ENCODE data around the gene SMIM23. TPM values are rescaled to one million over a fixed set of nuclear protein-coding genes. Genes with fewer than 3 reads are reported as not detected.

Gene SMIM23
- polyA plus RNA-seq, 2 of the 4 experiments (the other 2 are of a cell fraction), result not detected

DNA sequence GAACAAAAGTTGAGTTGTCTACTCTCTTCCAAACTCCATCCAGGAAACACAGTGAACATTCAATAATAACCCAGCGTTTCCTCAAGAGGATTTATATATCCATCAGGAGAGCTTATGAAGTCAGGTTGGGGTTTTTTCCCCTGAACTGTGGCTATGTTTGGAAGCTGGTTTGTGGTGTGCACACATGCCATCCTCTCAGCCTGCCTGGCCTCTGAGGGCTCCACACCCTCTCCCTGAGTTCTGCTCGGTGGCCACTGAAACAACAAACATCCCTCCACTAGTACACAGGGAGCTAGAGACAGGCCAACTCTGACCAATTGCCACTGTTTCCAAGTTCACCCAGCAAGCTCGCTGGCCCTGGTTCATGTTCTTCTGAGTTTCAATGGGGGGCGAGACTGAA is 35.7 kb downstream of the SMIM23 start:
- DNase-seq (ENCODE audit: low read depth in 1 of 2, low spot score in 1 of 2) (no peak), ATAC-seq (no peak), FAIRE-seq (no peak)
- no peak overlapping the region for H3K27ac ChIP-seq
- no peak overlapping the region for H3K4me2 ChIP-seq
- ChIA-PET CTCF (interaction anchor here (1.3 kb wide), 1 partner anchor 13 kb away, joined by 3 read pairs; no protein-coding TSS in a partner anchor), POLR2A (no interaction called here)
- TF ChIP-seq EP300 (IDR thresholded peaks at IDR 0.05) (no peak), ESRRA (IDR thresholded peaks at IDR 0.05; ENCODE audit: borderline replicate concordance, low read length) (no peak), NPAS2 (CRISPR knock-in tag; IDR thresholded peaks at IDR 0.05; ENCODE audit: borderline replicate concordance) (no peak), POLR2A (IDR thresholded peaks at IDR 0.05; ENCODE audit: low read length) (no peak), CBX2 (IDR thresholded peaks at IDR 0.05; ENCODE audit: borderline replicate concordance, low read depth) (no peak), EHF (CRISPR knock-in tag; IDR thresholded peaks at IDR 0.05) (no peak), HDAC2 (IDR thresholded peaks at IDR 0.05) (no peak), EHMT2 (IDR thresholded peaks at IDR 0.05; ENCODE audit: low read depth) (no peak), RAD21 (conservative IDR thresholded peaks at IDR 0.05 in 1 of 2, IDR thresholded peaks at IDR 0.05 in 1 of 2) (no peak), HOXA7 (CRISPR knock-in tag; IDR thresholded peaks at IDR 0.05) (no peak), ZNF302 (CRISPR knock-in tag; IDR thresholded peaks at IDR 0.05) (no peak), TFCP2L1 (CRISPR knock-in tag; IDR thresholded peaks at IDR 0.05) (no peak), FOSL2 (IDR thresholded peaks at IDR 0.05) (no peak), FOSL2 (CRISPR knock-in tag; IDR thresholded peaks at IDR 0.05) (no peak), KDM5A (IDR thresholded peaks at IDR 0.05) (no peak), CHD2 (IDR thresholded peaks at IDR 0.05; ENCODE audit: low read length, partially characterized antibody) (no peak), JUNB (IDR thresholded peaks at IDR 0.05) (no peak)
- TF ChIP-seq, protein P1, sequence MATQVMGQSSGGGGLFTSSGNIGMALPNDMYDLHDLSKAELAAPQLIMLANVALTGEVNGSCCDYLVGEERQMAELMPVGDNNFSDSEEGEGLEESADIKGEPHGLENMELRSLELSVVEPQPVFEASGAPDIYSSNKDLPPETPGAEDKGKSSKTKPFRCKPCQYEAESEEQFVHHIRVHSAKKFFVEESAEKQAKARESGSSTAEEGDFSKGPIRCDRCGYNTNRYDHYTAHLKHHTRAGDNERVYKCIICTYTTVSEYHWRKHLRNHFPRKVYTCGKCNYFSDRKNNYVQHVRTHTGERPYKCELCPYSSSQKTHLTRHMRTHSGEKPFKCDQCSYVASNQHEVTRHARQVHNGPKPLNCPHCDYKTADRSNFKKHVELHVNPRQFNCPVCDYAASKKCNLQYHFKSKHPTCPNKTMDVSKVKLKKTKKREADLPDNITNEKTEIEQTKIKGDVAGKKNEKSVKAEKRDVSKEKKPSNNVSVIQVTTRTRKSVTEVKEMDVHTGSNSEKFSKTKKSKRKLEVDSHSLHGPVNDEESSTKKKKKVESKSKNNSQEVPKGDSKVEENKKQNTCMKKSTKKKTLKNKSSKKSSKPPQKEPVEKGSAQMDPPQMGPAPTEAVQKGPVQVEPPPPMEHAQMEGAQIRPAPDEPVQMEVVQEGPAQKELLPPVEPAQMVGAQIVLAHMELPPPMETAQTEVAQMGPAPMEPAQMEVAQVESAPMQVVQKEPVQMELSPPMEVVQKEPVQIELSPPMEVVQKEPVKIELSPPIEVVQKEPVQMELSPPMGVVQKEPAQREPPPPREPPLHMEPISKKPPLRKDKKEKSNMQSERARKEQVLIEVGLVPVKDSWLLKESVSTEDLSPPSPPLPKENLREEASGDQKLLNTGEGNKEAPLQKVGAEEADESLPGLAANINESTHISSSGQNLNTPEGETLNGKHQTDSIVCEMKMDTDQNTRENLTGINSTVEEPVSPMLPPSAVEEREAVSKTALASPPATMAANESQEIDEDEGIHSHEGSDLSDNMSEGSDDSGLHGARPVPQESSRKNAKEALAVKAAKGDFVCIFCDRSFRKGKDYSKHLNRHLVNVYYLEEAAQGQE (IDR thresholded peaks at IDR 0.05), result no peak
- TF ChIP-seq, protein P2, sequence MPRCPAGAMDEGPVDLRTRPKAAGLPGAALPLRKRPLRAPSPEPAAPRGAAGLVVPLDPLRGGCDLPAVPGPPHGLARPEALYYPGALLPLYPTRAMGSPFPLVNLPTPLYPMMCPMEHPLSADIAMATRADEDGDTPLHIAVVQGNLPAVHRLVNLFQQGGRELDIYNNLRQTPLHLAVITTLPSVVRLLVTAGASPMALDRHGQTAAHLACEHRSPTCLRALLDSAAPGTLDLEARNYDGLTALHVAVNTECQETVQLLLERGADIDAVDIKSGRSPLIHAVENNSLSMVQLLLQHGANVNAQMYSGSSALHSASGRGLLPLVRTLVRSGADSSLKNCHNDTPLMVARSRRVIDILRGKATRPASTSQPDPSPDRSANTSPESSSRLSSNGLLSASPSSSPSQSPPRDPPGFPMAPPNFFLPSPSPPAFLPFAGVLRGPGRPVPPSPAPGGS (IDR thresholded peaks at IDR 0.05), result no peak
- TF ChIP-seq, protein P3, sequence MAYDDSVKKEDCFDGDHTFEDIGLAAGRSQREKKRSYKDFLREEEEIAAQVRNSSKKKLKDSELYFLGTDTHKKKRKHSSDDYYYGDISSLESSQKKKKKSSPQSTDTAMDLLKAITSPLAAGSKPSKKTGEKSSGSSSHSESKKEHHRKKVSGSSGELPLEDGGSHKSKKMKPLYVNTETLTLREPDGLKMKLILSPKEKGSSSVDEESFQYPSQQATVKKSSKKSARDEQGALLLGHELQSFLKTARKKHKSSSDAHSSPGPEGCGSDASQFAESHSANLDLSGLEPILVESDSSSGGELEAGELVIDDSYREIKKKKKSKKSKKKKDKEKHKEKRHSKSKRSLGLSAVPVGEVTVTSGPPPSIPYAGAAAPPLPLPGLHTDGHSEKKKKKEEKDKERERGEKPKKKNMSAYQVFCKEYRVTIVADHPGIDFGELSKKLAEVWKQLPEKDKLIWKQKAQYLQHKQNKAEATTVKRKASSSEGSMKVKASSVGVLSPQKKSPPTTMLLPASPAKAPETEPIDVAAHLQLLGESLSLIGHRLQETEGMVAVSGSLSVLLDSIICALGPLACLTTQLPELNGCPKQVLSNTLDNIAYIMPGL (CRISPR knock-in tag; IDR thresholded peaks at IDR 0.05; ENCODE audit: borderline replicate concordance), result no peak
- no peaks in the 10 kb centered on the region for H3K9me3 ChIP-seq
- no peak overlapping the region for H3K4me3 ChIP-seq
- no peaks in the 10 kb centered on the region for H3K4me1 ChIP-seq
- 35% methylated on average over 4 of the region's 4 CpGs for WGBS (ENCODE audit: missing lambda C conversion rate)

DNA sequence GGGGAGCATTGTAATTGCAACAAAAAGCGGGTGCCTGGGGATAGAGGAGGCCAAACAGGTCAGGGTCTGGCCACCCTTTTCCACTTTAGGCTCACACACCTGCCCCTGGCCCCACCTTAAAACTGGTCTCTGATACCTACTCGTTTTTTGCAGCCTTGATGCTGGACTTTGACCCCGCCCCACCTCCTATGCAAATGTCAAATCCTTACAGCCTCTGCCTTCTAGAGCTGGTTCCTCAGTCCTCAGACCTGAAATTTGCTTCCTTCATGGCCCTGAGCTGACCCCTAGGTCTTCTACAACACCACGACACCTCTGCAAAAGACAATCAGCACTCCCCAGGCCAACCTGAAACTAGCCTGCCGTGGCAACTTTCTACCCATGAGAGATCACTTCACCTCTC is 37.7 kb downstream of the SMIM23 start:
- no peak for DNase-seq (ENCODE audit: low read depth in 1 of 2, low spot score in 1 of 2)
- no peaks in the 10 kb centered on the region for H3K9me3 ChIP-seq
- H3K4me1 ChIP-seq, result no peaks in the 10 kb centered on the region
- POLR2A ChIA-PET, result no interaction called here
- CTCF ChIA-PET, result interaction anchor here (1.0 to 1.8 kb wide), 5 partner anchors 10 to 193 kb away, joined by 3 to 6 read pairs (median 5); no protein-coding TSS in a partner anchor
- WGBS (ENCODE audit: missing lambda C conversion rate), result 27% methylated on average over 5 of the region's 5 CpGs
- FAIRE-seq, result no peak
- 0 out of 6 replicates have a peak, but pooled peaks of 1 of the 2 experiments have one; percentile 20 for ATAC-seq
- no peak overlapping the region for H3K4me3 ChIP-seq
- H3K4me2 ChIP-seq, result no peak overlapping the region
- H3K27ac ChIP-seq, result no peak overlapping the region
- TF ChIP-seq CBX8 (IDR thresholded peaks at IDR 0.05) (no peak), MAFK (IDR thresholded peaks at IDR 0.05; ENCODE audit: partially characterized antibody) (no peak), EHMT2 (IDR thresholded peaks at IDR 0.05; ENCODE audit: low read depth) (no peak), HDAC2 (IDR thresholded peaks at IDR 0.05) (no peak), ZFP36 (IDR thresholded peaks at IDR 0.05; ENCODE audit: borderline replicate concordance, partially characterized antibody) (no peak), ZNF302 (CRISPR knock-in tag; IDR thresholded peaks at IDR 0.05) (no peak), RCOR1 (IDR thresholded peaks at IDR 0.05; ENCODE audit: low read depth, low read length) (no peak), GATA3 (IDR thresholded peaks at IDR 0.05; ENCODE audit: borderline replicate concordance) (no peak)
- TF ChIP-seq, protein P4, sequence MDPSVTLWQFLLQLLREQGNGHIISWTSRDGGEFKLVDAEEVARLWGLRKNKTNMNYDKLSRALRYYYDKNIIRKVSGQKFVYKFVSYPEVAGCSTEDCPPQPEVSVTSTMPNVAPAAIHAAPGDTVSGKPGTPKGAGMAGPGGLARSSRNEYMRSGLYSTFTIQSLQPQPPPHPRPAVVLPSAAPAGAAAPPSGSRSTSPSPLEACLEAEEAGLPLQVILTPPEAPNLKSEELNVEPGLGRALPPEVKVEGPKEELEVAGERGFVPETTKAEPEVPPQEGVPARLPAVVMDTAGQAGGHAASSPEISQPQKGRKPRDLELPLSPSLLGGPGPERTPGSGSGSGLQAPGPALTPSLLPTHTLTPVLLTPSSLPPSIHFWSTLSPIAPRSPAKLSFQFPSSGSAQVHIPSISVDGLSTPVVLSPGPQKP (IDR thresholded peaks at IDR 0.05; ENCODE audit: low read depth, low read length), result no peak
- TF ChIP-seq, protein P5, sequence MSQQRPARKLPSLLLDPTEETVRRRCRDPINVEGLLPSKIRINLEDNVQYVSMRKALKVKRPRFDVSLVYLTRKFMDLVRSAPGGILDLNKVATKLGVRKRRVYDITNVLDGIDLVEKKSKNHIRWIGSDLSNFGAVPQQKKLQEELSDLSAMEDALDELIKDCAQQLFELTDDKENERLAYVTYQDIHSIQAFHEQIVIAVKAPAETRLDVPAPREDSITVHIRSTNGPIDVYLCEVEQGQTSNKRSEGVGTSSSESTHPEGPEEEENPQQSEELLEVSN (IDR thresholded peaks at IDR 0.05; ENCODE audit: borderline replicate concordance, low read depth), result no peak
- TF ChIP-seq, protein P6, sequence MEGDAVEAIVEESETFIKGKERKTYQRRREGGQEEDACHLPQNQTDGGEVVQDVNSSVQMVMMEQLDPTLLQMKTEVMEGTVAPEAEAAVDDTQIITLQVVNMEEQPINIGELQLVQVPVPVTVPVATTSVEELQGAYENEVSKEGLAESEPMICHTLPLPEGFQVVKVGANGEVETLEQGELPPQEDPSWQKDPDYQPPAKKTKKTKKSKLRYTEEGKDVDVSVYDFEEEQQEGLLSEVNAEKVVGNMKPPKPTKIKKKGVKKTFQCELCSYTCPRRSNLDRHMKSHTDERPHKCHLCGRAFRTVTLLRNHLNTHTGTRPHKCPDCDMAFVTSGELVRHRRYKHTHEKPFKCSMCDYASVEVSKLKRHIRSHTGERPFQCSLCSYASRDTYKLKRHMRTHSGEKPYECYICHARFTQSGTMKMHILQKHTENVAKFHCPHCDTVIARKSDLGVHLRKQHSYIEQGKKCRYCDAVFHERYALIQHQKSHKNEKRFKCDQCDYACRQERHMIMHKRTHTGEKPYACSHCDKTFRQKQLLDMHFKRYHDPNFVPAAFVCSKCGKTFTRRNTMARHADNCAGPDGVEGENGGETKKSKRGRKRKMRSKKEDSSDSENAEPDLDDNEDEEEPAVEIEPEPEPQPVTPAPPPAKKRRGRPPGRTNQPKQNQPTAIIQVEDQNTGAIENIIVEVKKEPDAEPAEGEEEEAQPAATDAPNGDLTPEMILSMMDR (IDR thresholded peaks at IDR 0.05), result no peak
- TF ChIP-seq, protein P7, sequence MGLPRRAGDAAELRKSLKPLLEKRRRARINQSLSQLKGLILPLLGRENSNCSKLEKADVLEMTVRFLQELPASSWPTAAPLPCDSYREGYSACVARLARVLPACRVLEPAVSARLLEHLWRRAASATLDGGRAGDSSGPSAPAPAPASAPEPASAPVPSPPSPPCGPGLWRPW (IDR thresholded peaks at IDR 0.05), result no peak

Measured in A549 (cell line).